GM21367 (cell line): ENCODE results near the gene TMED3.
A peak's percentile ranks its signal among the peaks of the same experiment; 100 is the strongest.

Experiments
- ATAC-seq: cut with Tn5 transposase; IDR thresholded peaks from one replicate; pipeline ENCODE4 v1.9.1; 2021; ENCODE audit not compliant: unreplicated experiment

Gene TMED3

DNA sequence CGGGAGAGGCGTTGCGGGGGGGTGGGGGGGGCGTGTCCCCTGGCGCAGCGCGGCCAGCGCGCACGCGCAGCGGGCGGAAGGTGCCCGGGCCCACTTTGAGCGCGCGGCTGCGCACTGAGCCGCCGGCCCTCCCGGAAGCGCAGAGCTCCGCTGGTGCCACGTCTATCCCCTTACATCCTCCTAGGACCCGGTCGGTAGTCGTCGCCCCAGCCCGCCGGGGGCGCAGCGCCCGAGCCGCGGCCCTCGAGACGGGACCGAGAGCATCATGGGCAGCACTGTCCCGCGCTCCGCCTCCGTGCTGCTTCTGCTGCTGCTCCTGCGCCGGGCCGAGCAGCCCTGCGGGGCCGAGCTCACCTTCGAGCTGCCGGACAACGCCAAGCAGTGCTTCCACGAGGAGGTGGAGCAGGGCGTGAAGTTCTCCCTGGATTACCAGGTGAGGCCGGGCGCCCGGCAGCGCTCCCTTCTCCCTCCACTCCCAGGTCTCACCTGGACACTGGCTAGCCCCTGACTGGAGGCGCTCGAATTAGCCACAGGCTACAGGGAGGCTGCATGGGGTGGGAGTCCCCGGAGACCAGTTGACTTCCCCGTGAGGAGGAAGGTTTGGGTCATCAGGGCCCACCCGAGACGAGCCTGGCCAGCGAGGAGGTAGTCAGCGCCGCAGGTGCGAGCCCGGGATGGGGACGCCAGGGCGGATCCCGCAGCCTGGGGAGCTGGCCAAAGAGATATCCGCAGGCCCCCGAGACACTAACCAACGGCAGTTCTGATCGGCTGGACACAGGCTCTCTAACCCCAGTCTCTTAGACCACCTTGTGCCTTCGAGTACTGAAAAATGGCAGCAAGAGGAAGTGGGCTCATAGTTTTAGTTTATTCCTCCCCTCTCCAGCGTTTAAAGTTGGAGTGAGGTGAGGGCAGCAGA lies at the start of gene TMED3:
TSS of gene TMED3 (plus strand) at position 128 of the 916 bp plus-strand sequence. CDS start at position 266, 138 bp downstream.
- peak; percentile 91 for ATAC-seq

DNA sequence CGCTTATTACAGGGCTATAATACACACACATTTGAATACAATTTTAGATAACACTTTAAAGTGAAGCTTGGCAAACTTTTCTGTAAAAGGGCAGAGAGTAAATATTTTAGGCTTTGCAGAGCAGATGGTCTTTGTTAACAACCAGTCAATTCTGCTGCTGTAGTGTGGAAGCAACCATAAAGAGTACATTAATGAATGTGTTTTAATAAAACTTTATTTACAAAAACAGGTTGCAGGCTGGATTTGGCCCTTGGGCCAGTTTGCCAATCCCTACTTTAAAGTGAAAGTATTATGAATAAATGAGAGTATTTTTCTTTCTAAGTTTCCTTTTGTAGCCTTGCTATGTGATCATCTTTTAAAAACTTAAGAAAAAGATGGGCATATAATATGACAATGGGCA lies 49.1 kb upstream of the TMED3 start:
- no peak for ATAC-seq

DNA sequence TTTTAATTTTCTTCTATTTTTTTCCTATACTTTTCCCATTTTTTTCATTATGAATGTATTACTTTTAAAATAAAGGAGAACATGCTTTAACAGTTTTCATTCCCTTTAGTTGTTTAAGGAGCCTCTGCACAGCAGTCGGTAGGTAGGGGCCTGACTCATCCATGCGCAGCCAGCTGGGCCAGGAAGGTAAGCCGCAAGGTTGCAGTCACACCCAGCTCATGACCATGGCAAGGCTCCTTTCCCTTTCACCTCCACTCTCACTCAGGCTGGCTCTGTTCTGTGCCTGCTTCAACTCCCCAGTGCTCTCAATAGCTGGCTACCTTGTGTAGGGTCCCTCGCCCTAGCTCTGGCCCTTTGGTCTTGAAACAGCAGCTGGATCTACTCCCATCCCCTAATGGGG lies 45.7 kb upstream of the TMED3 start:
- ATAC-seq, result no peak

DNA sequence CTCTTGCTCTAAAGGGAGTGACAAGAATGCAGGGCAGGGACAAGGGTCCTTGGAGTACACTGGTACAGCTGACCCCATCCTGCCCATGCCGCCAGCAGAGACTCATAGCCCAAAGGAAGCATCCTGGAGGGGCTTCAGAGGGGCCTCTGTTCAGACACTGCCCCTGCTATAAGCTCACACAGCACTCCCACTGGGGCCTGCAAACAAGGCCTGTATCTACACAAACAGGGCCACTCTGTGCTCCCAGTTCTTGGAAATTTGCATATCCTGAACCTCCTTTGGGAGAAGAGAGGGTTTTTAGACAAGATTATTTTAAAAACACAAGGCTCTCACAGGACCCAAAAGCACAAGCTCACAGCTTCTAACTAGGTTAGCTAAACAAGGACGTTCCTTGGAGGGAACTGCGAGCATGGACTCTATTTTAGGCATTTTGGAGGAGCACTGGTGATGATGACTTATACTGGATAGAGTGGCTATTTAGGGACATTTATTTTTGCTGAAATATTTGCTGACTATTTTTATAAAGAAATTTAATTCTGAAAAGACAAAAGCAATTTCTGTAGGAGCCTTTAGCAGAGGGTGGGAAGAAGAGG lies 44.8 kb upstream of the TMED3 start:
- ATAC-seq, result no peak

DNA sequence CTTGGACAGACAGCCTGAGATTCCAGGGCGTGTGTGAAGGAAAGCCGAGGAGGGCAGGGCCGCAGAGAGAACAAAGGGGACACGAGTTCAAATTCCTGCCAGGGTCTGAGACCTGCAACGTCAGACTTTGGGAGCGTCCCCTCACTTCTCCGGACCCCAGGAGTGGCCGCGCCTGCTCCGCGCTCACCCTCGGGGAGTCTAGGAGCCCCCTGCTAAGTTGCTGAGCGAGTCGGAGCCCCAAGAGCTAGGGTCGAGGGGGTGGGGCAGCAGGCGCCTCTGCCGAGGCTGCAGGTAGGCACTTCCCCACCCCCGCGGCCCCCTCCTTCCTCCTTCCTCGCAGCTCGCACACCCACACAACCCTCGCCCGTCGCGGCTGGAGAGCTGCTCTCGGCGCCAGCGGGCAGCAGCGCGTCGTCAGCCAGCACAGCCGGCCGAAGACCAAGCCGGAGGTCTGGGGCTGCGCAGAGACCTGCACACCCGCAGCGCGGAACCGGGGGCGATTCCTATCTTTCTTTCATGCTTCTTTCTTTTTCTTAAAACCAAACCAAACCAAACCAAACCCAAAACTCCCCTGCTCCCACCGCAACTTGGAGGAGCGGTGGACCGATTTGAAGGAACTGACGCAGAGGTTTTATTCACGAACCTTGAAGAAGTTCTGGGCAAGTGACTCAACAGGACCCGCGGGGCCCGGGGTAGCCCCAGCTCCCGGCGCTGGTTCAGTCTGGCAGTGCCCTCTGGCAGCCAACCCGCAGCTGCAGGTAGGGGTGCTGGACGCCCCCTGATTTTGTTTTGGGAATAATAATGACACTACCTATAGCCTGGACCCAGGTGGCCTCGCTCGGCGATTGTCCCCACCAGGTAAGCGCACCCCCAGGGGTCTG lies 28.3 kb upstream of the TMED3 start, which contains the start of gene ANKRD34C:
TSS of gene ANKRD34C (plus strand) at position 352 of the 881 bp plus-strand sequence. CDS start 10,563 bp downstream, outside the sequence.
- no peak for ATAC-seq

DNA sequence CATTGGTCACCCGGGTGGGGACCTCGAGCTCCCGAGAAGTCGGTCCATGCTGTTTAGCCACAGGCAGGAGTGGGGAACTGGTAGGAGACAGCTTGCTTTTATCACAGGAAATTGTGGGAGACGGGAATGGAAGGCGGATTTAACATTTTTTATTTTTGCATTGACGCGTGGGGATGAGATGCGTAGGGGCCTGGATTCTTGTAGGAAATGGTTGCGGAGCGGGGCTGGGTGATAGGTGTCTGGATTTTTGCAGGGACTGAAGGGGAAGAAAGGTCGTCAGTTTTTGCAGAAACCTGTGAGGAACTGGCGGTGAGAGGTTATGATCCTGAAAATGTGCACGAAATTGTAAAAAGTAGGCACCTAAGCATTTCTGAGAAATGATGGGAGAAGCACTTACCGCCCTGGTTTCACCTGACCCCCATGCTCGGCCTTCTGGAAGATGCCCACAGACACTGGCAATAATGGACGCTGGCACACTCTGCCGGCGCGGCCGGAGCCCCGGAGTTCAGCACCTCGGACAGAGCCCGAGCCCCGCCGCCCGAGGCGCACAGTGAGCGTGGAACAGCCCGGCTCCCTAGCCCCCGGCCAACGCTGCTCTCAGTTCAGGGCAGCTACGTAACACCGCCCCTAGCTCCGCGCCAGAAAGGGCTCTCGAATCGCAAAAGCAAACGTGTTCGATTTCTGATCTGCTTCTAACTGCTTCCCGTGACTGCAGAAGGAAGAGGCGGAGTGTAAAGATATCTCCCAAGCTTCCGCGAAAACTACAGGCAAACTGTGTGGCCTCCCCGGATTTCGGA lies 27.5 kb upstream of the TMED3 start:
- no peak for ATAC-seq

DNA sequence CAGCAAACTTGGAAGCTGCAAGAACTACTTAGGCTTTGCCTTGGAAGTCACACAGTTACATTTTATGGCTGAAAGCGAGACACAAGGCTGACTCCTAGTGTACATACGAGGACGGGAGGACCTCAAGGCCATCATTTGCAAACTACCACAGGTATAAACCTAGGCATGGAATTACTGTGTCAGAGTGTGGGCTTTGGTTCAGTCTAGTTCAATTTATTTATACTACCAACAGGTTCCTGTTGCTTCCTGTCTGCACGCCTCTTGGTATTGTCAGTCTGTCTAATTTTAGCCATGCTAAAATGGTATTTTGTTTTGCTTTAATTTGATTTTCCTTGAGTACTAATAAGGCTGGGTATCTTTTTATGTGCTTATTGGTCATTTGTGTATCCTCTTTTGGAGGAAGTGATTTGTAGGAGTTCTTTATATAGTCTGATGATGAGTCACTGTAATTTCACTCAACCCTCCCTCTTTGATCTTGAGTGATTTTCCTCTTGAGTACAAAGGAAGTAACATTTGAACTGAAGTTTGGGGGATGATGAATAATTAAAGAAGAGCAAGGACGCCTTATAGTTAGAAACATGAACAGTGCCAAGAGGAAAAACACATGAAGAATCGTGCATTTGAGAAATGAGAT lies 20.2 kb upstream of the TMED3 start:
- no peak for ATAC-seq

DNA sequence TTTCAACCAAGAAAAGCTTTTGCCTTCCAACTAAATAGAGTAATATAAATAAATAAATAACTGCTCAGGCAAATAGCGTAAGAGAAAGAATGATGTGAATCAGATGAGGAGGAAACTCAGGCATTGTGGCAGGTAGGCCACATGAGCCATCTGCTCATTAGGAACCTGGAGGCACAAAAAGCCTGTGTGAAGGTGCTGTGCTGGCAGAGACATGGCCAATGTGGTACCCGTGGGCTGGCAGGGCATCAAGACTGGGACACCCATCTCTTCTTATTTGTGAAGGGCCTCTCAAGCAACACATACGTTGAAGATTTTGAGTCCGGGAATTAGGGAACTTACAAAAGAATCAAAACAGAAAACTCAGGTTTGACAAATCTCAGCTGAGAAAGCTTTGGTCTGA lies 18.9 kb upstream of the TMED3 start:
- ATAC-seq, result no peak

DNA sequence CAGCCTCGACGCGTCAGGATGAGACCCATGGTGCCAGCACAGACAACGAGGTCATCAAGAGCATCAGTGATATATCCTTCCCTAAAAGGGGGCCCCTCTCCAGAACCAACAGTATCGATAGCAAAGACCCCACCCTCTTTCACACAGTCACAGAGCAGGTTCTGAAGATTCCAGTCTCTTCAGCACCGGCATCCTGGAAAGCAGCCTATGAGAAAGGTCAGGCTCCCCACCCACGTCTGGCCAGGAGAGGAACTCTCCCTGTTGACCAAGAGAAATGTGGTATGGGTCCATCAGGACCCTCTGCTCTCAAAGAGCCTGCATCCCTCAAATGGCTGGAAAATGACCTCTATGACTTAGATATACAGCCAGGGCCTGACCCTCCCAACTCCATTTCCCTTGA lies 16.8 kb upstream of the TMED3 start:
- ATAC-seq, result no peak

DNA sequence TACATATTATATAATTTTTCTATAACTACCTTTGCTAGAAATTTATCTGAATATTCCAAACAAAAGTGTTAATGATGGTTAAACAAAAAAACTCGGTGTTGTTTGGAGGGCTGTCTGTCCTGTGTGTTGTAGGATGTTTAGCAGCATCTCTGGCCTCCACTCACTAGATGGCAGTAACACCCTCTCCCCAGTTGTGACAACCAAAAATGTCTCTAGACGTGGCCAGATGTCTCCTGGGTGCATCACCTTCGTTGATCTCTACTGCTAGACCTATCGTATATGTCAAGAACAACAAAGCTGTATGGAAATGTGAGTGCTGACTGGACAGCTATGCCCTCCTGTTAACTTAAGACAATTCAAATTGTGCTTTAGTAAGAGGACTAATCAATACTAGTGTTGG lies 14.3 kb upstream of the TMED3 start:
- ATAC-seq, result no peak

DNA sequence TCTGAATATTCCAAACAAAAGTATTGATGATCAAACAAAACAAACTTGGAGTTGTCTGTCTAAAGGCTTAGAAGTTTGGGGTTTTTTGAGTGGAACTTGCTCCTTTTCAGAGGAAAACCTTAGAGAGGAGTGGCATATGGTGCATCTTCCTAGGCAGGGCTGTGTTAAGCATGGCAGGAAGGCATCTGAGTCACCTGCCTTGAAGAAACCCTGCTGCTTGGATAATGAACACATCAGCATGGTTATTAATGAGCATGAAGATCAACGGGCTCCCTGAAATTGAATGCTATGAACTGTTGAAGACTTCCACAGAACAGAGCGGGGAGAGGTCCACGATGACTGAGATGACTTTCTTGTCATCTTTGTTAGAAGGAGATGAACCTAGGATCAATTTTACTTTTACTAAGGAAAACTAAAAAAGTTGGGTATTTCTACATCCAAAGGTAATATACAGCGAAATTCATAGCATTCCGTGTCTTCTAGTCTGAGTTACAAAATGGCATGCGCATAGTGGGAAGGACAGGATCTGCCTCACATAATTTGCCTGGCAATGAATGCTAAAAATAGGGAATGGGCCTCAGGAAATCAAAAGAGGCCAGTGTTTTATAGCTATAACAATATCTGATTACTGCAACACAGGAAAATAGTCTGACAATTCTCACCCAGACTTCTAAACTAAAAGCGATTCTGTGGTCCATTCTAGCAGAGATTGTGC lies 11.6 kb upstream of the TMED3 start:
- no peak for ATAC-seq

DNA sequence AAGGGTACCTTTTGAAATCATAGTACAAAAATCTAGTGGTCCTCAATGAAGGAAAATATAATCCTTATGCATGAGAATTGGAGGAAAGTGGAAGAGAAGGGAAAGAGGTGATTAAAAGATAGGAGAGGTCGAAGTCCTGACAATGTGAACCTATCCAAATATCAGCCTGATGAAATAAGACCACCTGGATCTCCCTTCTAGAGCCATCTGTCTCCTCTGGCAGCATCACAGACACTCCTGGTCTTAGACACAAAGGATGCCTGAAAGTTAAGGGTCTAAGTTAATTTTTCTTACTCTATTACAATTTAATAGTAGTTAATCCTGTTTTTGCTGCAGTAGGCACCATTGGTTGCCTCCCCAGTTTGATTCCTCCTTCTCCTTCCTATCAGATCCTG lies 11.1 kb upstream of the TMED3 start:
- no peak for ATAC-seq

DNA sequence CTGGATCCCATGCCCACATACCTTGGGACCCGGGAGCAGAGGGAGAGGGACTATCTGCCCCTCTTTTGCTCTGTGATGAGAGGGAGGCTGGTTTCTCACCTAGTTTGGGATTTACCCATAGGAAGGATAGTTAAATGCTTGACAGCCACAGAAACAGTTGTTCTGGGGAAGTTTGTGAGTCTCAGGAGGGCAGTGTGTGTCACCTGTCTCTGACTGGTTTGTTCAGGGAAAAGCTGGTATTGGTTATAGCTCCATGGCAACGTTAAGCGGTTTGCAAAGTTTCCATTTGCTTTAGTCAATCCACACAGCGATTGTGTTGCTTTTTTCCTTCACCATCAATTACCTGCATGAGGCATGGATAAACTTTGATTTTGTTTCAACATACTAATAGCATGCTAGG lies 3.7 kb upstream of the TMED3 start:
- no peak for ATAC-seq

DNA sequence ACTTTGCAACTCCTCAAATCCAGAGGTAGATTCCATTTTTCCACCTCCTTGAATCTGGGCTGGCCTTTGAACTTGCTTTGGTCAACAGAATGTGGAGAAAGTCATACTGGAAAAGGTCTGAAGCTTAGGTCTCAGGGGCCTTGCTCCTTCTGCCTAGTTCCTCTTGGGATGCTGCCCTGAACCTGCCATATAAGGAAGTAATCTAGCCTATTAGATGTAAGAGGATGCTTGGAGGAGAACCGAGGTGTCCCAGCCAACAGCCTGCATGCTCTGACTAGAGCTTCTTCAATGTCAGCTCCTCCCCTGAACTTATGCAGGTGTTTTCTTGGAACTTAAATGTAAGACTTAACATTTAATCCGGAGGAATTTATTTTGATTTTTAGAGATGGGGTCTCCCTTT lies 2.0 kb upstream of the TMED3 start:
- no peak for ATAC-seq

DNA sequence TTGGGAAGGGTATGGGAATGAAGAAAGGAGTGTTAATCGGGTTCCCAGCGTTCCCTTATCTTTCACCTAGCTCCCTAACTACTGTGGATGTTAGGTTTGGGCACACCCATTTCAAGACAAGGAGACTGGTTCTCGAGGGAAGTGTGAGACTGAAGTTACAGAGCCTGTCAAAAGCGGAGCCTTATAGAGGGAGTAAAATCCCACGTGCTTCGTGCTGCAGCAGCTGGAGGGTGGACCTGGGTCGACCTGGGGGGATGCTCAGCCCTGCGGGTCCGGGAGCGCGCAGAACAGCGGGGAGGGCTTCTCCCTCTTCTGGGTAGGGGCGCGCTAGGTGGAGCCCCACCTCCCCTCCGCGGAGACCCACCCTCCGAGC lies 314 bp upstream of the TMED3 start:
- ATAC-seq, result peak; percentile 15

DNA sequence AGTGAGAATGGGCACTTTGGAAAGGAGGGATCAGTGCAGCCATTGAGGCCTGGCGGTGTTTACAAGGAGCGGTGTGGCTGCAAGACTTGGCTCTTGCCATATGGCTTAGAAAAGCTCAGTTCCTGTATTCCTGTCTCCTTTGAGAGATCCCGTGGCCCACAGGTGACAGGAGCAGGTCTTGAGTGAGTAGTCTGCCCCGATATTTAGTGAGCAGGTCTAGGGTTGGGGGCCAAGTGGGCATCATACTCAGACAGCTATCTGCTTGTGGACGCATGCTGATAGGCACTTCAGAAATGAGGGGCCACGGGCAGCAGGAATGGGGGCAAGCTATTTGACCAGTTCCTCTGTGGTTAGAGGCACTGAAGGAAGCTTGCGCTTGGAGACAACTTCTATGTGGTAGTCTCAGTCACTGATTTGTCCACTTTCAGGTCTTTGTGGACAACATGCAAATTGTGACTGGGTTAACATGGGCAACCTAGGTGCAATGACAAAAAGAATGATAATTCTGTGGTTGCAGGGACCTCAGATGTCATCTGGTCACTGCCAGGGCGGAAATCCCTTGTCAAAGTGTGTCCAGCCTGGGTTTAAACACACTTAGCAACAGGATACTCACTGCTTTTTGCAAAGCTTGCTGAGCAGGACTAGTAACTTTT lies 1.1 kb downstream of the TMED3 start:
- ATAC-seq, result no peak

DNA sequence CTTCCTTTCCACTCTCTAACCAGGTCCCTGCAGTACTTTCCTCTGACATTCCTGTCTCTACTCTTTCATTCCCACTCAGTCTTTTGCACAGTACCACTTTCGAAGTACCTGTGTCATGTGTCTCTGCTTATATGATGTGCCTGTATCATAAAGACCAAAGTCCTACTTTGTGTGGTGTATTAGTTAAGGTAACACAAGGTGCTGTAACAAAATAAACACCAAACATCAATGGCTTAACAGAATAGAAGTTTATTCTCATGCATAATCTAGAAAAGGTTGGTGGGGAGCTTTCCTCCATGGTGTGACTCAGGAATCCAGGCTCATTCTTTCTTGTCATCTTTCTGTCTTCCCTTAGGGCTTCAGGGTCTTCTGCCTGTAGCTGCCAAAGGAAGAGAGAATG lies 3.3 kb downstream of the TMED3 start:
- ATAC-seq, result no peak

DNA sequence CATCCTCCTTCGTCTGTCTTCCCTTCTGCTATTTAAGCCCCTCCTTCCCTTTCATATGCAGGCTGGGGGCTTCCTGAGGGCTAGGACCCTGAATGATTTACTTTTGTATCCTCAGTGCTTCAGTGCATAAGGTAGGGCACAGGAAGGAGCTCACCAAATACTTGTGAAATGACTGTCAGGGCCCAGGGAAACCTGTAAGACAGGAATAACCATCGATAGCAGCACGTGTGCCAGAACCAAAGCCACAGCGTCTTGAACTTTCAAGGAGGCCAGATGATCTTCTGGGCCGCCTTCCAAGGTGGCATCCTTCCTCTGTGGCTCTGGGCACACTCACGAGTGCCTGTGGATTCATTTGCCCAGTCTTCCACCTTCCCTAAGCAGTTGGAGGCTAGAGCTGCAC lies 3.9 kb downstream of the TMED3 start:
- no peak for ATAC-seq
